ENCODE data around the gene PEX19.

PEX19 gene, protein sequence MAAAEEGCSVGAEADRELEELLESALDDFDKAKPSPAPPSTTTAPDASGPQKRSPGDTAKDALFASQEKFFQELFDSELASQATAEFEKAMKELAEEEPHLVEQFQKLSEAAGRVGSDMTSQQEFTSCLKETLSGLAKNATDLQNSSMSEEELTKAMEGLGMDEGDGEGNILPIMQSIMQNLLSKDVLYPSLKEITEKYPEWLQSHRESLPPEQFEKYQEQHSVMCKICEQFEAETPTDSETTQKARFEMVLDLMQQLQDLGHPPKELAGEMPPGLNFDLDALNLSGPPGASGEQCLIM

DNA sequence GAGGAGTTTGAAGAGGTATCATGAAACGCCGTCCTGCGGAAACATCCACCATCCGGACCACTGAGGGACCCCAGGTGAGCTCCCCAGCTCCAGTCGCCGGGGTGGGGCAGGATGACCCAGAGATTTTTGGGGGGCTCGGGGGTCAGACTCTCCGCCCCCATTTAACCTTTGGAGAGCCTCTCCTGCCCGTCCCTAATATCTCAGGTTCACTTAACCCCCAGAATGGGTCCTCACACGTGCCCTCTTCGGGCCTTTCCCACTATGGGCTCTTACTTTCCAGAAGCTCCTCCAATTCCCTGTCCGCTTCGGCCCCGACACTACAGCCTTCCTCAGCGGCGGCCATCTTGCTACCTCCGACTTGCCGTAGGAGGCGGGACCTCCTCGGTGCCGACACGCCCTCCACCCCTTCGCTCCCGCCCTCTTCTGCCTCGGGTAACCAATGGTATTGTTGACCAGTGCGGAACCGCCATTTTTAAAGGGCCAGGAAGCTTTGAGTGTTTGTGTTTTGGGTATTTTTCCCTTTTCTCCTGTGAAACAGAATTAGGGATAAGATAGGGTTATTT is at the start of gene PEX19:
Gene PEX19 (minus strand): TSS at position 352 of the 563 bp plus-strand sequence. CDS start 9 bp downstream, at position 343.
- H3K27me3 Mint-ChIP-seq: no peaks in the 10 kb centered on the region
- peak within 1 kb of the TSS; percentile 93 for H3K27ac Mint-ChIP-seq (ENCODE audit: low read depth)
- H3K36me3 Mint-ChIP-seq (ENCODE audit: insufficient read depth): peaks cover 38% of the 10 kb centered on the region

DNA sequence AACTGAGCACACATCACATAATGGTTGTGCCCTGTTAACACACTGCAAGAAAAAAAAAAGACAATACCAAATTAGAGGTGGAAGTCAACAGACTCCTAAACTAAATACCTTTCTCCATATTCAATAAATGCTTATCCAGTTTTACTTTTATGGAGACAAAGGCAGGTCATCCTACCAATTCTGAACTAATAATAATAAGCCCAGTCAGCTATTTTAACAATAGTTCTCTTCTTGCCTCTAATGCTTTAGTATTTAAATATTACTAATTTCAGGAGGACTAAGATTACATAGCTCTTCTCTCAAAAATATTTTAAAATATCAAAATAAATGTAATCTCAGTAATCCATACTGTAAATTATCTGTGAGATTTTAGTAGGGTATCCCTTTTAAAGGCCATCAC is 47.6 kb upstream of the PEX19 start:
- peaks cover 69% of the 10 kb centered on the region for H3K36me3 Mint-ChIP-seq (ENCODE audit: insufficient read depth)
- H3K27me3 Mint-ChIP-seq: no peaks in the 10 kb centered on the region
- H3K27ac Mint-ChIP-seq (ENCODE audit: low read depth): no peak overlapping the region
- ATAC-seq (replicated peaks; ENCODE audit: extremely low read depth, poor library complexity, severe bottlenecking) (no peak), DNase-seq (ENCODE audit: low spot score in 2 of 2) (no peak)
- H3K9me3 Mint-ChIP-seq: no peaks in the 10 kb centered on the region
- H3K4me1 Mint-ChIP-seq: peaks cover 6% of the 10 kb centered on the region
- H3K4me3 Mint-ChIP-seq: no peak overlapping the region

More for the DNA sequence above, at the start of gene PEX19:
- Mint-ChIP-seq H3K9me3 (no peaks in the 10 kb centered on the region), H3K4me1 (peaks cover 29% of the 10 kb centered on the region), H3K4me3 (peak within 1 kb of the TSS; percentile 96)
- DNase-seq (ENCODE audit: low spot score in 2 of 2) (peak; percentile 93 to 94), ATAC-seq (replicated peaks; ENCODE audit: extremely low read depth, poor library complexity, severe bottlenecking) (peak; percentile 100)

DNA sequence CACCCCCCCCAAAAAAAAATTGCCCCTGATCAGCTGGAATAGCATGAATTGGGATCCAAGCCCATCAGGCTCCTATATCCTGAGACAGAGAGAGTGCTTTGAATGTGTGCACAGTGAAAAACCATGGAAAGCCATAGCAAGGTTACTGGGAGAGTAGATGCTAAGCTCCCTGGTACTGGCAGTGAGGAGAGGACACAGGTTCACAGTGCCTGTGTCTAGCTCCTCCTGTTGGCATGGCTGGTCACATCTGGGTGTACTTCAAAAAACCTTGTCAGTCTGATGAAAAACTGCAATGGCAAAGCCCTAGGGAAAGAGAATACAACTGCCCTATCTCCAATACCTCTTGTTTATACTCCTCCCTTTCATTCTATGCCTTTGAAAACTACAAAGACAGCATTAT is 45.2 kb upstream of the PEX19 start:
- peak overlapping the region; percentile 1 for H3K27ac Mint-ChIP-seq (ENCODE audit: low read depth)
- no peaks in the 10 kb centered on the region for H3K9me3 Mint-ChIP-seq
- peaks cover 73% of the 10 kb centered on the region for H3K36me3 Mint-ChIP-seq (ENCODE audit: insufficient read depth)
- no peak for DNase-seq (ENCODE audit: low spot score in 2 of 2)
- no peaks in the 10 kb centered on the region for H3K27me3 Mint-ChIP-seq
- ATAC-seq (replicated peaks; ENCODE audit: extremely low read depth, poor library complexity, severe bottlenecking): no peak
- H3K4me3 Mint-ChIP-seq: no peak overlapping the region
- peaks cover 6% of the 10 kb centered on the region for H3K4me1 Mint-ChIP-seq

DNA sequence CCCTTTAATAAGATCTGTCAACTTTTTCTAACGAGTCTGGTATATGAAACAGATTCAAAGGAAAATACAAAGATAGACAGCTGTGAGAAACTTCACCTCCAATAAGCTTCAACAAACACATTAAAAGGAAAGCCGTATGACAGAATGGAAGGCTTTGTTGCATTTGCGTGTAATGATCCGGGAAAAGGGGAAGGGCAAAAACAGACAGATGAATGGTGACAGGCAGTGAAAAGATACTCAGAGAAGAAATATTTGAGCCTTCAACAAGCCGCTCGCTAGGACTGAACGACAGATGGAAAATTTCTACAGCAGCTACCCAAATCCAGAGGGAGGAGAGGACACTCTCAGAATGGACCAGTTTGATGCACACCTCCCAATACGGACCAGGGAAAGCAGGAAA is 43.3 kb upstream of the PEX19 start:
- ATAC-seq (replicated peaks; ENCODE audit: extremely low read depth, poor library complexity, severe bottlenecking): no peak
- H3K4me1 Mint-ChIP-seq: peaks cover 6% of the 10 kb centered on the region
- no peak for DNase-seq (ENCODE audit: low spot score in 2 of 2)
- peaks cover 78% of the 10 kb centered on the region for H3K36me3 Mint-ChIP-seq (ENCODE audit: insufficient read depth)
- no peaks in the 10 kb centered on the region for H3K27me3 Mint-ChIP-seq
- no peaks in the 10 kb centered on the region for H3K9me3 Mint-ChIP-seq
- H3K4me3 Mint-ChIP-seq: no peak overlapping the region
- no peak overlapping the region for H3K27ac Mint-ChIP-seq (ENCODE audit: low read depth)

DNA sequence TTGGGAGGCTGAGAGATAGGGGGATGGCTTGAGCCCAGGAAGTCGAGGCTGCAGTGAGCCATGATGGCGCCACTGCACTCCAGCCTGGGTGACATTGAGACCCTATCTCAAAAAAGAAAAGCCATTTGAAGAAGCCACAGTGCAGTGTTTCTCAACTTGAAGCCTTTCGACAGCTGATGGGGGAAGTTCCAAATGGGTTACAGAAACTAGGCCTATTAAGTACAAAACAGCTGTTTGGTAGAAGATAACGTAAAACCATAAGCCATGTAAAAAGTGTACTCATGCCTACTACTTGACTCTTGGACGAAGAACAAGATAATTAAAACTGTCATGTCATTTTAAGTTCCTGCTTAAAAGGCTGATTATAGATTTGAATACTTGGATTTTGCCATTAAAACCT is 41.5 kb upstream of the PEX19 start:
- H3K36me3 Mint-ChIP-seq (ENCODE audit: insufficient read depth): peaks cover 73% of the 10 kb centered on the region
- H3K4me1 Mint-ChIP-seq: peaks cover 17% of the 10 kb centered on the region

DNA sequence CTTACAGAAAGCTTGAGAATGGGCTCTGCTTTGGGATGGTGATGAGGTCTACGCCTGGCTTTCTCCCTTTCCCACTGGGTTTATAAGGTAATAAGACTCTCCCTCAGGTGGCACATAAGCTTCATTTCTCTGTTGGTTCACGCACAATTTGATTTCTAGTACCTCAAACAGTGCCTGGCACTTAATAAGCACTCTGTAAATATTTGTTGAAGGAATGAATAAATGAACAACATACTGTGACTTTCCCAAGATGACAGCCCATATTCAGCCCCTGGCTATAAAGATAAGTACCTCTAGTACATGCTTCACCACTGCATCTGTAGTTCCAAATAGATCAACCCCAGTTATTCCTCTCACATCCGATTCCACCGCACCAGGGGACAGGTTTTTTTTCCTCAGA is 40.3 kb upstream of the PEX19 start:
- Mint-ChIP-seq H3K27ac (ENCODE audit: low read depth) (no peak overlapping the region), H3K4me1 (peaks cover 13% of the 10 kb centered on the region), H3K27me3 (no peaks in the 10 kb centered on the region), H3K36me3 (ENCODE audit: insufficient read depth) (peaks cover 75% of the 10 kb centered on the region), H3K9me3 (no peaks in the 10 kb centered on the region), H3K4me3 (no peak overlapping the region)
- ATAC-seq (replicated peaks; ENCODE audit: extremely low read depth, poor library complexity, severe bottlenecking) (no peak), DNase-seq (ENCODE audit: low spot score in 2 of 2) (no peak)

More for the DNA sequence above, 41.5 kb upstream of the PEX19 start:
- no peak for ATAC-seq (replicated peaks; ENCODE audit: extremely low read depth, poor library complexity, severe bottlenecking)
- Mint-ChIP-seq H3K9me3 (no peaks in the 10 kb centered on the region), H3K27ac (ENCODE audit: low read depth) (no peak overlapping the region), H3K4me3 (no peak overlapping the region), H3K27me3 (no peaks in the 10 kb centered on the region)
- DNase-seq (ENCODE audit: low spot score in 2 of 2): no peak

DNA sequence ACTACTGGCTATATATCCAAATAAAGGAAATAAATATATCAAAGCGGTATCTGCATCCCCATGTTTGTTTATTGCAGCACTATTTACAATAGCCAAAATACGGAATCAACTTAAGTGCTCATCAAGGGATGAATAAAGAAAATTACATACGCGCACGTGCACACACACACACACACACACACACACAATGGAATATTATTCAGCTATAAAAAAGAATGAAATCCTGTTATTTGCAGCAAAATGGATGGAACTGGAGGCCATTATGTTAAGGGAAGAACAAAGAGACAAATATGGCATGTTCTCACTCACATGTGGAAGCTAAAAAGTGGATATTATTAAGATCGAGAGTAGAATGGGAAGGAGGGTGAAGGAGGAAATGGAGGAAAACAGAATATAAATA is 37.9 kb upstream of the PEX19 start:
- Mint-ChIP-seq H3K4me3 (no peak overlapping the region), H3K36me3 (ENCODE audit: insufficient read depth) (peaks cover 77% of the 10 kb centered on the region), H3K27me3 (no peaks in the 10 kb centered on the region), H3K27ac (ENCODE audit: low read depth) (no peak overlapping the region), H3K4me1 (peaks cover 27% of the 10 kb centered on the region), H3K9me3 (no peaks in the 10 kb centered on the region)
- no peak for ATAC-seq (replicated peaks; ENCODE audit: extremely low read depth, poor library complexity, severe bottlenecking)
- DNase-seq (ENCODE audit: low spot score in 2 of 2): no peak

DNA sequence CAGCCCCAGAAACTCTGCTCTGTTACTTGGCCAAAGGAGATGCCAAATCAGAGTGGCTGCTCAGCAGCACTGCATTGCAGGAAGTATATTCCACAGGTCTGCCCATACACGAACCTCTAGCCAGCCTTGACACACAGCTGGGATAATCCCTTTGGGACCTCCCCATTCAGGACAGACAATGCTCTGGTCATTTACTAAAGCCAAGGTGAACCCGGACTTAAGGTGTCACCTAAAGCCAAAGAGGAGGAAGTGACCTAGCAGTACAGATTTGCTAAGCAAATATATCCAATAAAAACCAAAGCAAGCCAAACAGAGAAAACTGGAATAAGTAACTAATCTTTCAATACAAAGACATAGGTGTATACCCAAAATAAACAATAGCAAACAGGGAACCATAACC is 30.4 kb upstream of the PEX19 start:
- Mint-ChIP-seq H3K36me3 (ENCODE audit: insufficient read depth) (peaks cover 91% of the 10 kb centered on the region), H3K27me3 (no peaks in the 10 kb centered on the region), H3K27ac (ENCODE audit: low read depth) (no peak overlapping the region), H3K4me3 (no peak overlapping the region), H3K9me3 (peaks cover 9% of the 10 kb centered on the region), H3K4me1 (peaks cover 22% of the 10 kb centered on the region)
- DNase-seq (ENCODE audit: low spot score in 2 of 2): no peak
- no peak for ATAC-seq (replicated peaks; ENCODE audit: extremely low read depth, poor library complexity, severe bottlenecking)

DNA sequence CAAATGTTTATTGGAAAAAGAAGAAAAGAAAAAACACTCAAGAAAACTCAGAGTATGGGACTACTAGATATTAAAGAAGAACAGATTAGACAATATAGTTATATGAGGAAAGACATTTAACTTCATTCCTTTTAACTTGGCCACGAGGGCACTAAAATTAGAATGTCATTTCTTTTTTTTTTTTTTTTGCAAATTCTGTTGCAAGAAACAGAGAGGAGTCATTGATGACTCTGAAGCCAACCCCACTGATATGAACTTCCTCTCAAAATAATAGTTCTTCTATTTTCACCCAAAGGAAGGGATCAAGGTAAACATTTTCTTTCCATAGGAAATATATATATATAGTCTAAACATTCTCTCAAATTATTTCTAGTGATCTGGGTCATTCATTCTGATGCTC is 24.6 kb upstream of the PEX19 start:
- no peak for DNase-seq (ENCODE audit: low spot score in 2 of 2)
- Mint-ChIP-seq H3K4me3 (no peak overlapping the region), H3K4me1 (no peaks in the 10 kb centered on the region), H3K27ac (ENCODE audit: low read depth) (peak overlapping the region; percentile 22), H3K9me3 (no peaks in the 10 kb centered on the region), H3K36me3 (ENCODE audit: insufficient read depth) (peaks cover 83% of the 10 kb centered on the region), H3K27me3 (no peaks in the 10 kb centered on the region)
- no peak for ATAC-seq (replicated peaks; ENCODE audit: extremely low read depth, poor library complexity, severe bottlenecking)

DNA sequence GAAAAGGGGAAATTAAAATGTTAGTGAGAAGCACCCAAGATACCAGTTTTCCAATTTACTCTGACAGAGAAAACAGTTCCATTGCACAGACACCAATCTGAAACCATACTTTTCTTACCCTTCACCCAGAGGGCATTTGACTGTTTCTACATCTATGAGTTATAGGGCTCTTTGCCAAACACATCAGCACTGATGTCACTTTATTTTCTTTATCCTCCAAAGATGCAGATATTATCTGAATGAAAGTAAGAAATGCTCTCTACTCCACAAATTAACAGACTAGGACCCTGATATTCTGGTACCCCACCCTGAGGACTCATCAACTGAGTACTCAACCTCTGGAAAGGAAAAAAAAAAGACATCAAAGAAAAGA is 24.2 kb upstream of the PEX19 start:
- Mint-ChIP-seq H3K4me1 (no peaks in the 10 kb centered on the region), H3K9me3 (no peaks in the 10 kb centered on the region), H3K36me3 (ENCODE audit: insufficient read depth) (peaks cover 83% of the 10 kb centered on the region), H3K27me3 (no peaks in the 10 kb centered on the region), H3K27ac (ENCODE audit: low read depth) (no peak overlapping the region), H3K4me3 (no peak overlapping the region)
- ATAC-seq (replicated peaks; ENCODE audit: extremely low read depth, poor library complexity, severe bottlenecking): no peak
- no peak for DNase-seq (ENCODE audit: low spot score in 2 of 2)

DNA sequence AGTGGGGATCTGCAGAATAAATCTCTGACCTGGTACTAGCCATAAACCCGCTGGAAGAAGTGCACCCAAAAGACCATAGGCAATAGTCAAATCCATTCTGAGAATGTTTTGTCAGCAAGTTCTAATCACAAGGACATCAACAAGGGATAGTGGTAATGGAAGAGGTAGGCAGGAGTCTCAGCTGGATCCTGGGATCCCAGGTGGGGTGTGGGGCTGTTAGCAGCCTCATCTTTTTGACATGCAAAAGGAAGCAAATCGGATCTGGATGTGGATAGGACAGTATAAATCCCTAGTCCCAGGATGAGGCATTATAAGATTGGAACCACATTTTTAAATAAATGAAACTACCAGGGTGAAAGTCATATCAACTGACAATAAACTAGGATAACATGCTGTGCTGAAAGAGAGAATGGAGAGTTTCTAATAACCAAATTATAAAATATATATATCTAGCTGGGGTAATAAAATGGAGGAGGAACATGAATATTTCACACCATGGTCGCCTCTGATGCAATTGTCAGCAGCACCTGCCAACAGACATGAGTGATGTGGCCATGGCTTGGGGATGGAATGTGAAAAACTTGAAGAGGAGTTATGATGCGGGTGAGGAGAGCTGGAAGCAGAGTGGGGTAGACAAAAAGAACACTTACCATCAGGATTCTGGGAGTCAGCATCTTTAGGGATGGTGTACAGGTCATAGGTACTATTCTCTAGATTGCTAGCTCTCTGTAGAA is 23.7 kb upstream of the PEX19 start:
- Mint-ChIP-seq H3K27me3 (no peaks in the 10 kb centered on the region), H3K27ac (ENCODE audit: low read depth) (peak overlapping the region; percentile 78), H3K4me1 (no peaks in the 10 kb centered on the region), H3K36me3 (ENCODE audit: insufficient read depth) (peaks cover 82% of the 10 kb centered on the region), H3K9me3 (no peaks in the 10 kb centered on the region), H3K4me3 (no peak overlapping the region)
- ATAC-seq (replicated peaks; ENCODE audit: extremely low read depth, poor library complexity, severe bottlenecking) (no peak), DNase-seq (ENCODE audit: low spot score in 2 of 2) (no peak)

DNA sequence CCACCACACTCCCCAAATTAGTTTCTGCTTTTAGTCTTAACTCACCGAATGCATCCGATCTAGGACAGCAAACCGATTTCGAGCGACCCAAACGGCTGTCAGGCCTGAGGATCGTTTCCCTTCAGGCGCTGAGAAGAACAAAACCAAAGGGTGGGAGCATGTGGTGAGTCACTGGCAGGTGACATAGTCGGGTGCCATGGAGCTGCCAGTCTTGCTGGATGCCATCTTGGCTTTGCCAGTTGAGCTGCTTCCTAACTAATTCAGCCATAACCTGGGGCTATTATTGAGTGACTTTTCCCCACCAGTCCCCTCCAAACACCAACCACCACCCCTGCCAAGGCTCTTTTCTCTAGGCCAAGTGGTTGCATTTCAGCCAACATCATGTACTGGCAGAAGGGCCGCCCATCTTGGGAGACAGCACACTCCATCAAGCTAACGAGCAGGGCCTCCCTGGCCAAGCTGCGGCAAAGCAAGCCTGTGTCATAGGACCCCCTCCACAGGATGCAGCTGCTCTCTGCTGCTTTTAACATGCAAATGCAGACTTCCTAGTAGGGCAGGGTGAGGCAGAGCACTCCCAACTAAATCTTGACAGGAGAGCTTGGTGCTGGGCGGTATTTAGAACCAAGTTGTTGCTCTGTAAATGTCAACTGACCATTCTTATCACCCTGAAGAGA is 22.3 kb upstream of the PEX19 start:
- Mint-ChIP-seq H3K4me3 (no peak overlapping the region), H3K27me3 (no peaks in the 10 kb centered on the region), H3K9me3 (no peaks in the 10 kb centered on the region), H3K4me1 (no peaks in the 10 kb centered on the region), H3K27ac (ENCODE audit: low read depth) (no peak overlapping the region), H3K36me3 (ENCODE audit: insufficient read depth) (peaks cover 80% of the 10 kb centered on the region)
- ATAC-seq (replicated peaks; ENCODE audit: extremely low read depth, poor library complexity, severe bottlenecking) (no peak), DNase-seq (ENCODE audit: low spot score in 2 of 2) (no peak)
